SK-N-SH treated with all-trans-retinoic acid at 6 μM for 48 hours (cell line): ENCODE results near the gene COL26A1.

Experiments used
- ATAC-seq: fragments of 200-7000 bp; cut with Tn5 transposase; 3 replicates; pipeline ENCODE4 v1.9.1; 2020; ENCODE audit warnings: mild to moderate bottlenecking, moderate library complexity
- ARNTL ChIP-seq: fragments of 450-650 bp; formaldehyde crosslinking; IDR thresholded peaks from 2 replicates; pipeline ENCODE4 v1.5.0; 2020; ENCODE audit warnings: low read depth, mild to moderate bottlenecking, moderate library complexity, borderline replicate concordance
- BACH2 ChIP-seq: fragments of 250-450 bp; sonication (Bioruptor Pico); IDR thresholded peaks from 2 replicates; pipeline ENCODE4 v1.9.0; 2021; ENCODE audit warnings: mild to moderate bottlenecking, borderline replicate concordance
- ESRRG ChIP-seq: fragments of 250-450 bp; sonication (Bioruptor Pico); IDR thresholded peaks from 2 replicates; pipeline ENCODE4 v1.6.1; 2021; ENCODE audit warnings: mild to moderate bottlenecking
- GLIS3 ChIP-seq: fragments of 250-450 bp; sonication (Bioruptor Pico); IDR thresholded peaks from 2 replicates; pipeline ENCODE4 v1.5.0; 2020; ENCODE audit warnings: mild to moderate bottlenecking, moderate library complexity
- ISL1 ChIP-seq: fragments of 250-450 bp; sonication (Bioruptor Pico); IDR thresholded peaks from 2 replicates; pipeline ENCODE4 v2.1.2; 2022; ENCODE audit warnings: mild to moderate bottlenecking, moderate library complexity
- OSR1 ChIP-seq: fragments of 250-450 bp; sonication (Bioruptor Pico); IDR thresholded peaks from 2 replicates; pipeline ENCODE4 v1.8.0; 2022; ENCODE audit warnings: moderate library complexity, mild to moderate bottlenecking, inconsistent platforms
- PPARA ChIP-seq: fragments of 250-450 bp; sonication (Bioruptor Pico); IDR thresholded peaks from 2 replicates; pipeline ENCODE4 v1.5.0; 2020; ENCODE audit warnings: mild to moderate bottlenecking, borderline replicate concordance
- RARB ChIP-seq: fragments of 250-450 bp; sonication (Bioruptor Pico); IDR thresholded peaks from 2 replicates; pipeline ENCODE4 v1.8.0; 2021; ENCODE audit warnings: mild to moderate bottlenecking, moderate library complexity
- SNAI2 ChIP-seq: fragments of 250-450 bp; sonication (Bioruptor Pico); IDR thresholded peaks from 2 replicates; pipeline ENCODE4 v1.5.0; 2020; ENCODE audit warnings: mild to moderate bottlenecking, moderate library complexity
- TCF4 ChIP-seq: fragments of 250-450 bp; sonication (Bioruptor Pico); IDR thresholded peaks from 2 replicates; pipeline ENCODE4 v1.8.0; 2021; ENCODE audit warnings: mild to moderate bottlenecking, moderate library complexity, borderline replicate concordance
- TOX ChIP-seq: fragments of 250-450 bp; sonication (Bioruptor Pico); IDR thresholded peaks from 2 replicates; pipeline ENCODE4 v1.8.0; 2021; ENCODE audit warnings: mild to moderate bottlenecking, moderate library complexity, borderline replicate concordance
- ZC3H10 ChIP-seq: fragments of 250-450 bp; sonication (Bioruptor Pico); IDR thresholded peaks from 2 replicates; pipeline ENCODE4 v1.5.1; 2021; ENCODE audit warnings: mild to moderate bottlenecking, moderate library complexity
- ZFP3 ChIP-seq: fragments of 250-450 bp; sonication (Bioruptor Pico); IDR thresholded peaks from 2 replicates; pipeline ENCODE4 v1.5.0; 2020; ENCODE audit warnings: mild to moderate bottlenecking, moderate library complexity
- ZFP30 ChIP-seq: fragments of 450-650 bp; formaldehyde crosslinking; IDR thresholded peaks from 2 replicates; pipeline ENCODE4 v1.5.0; 2022; ENCODE audit warnings: mild to moderate bottlenecking, moderate library complexity
- ZNF565 ChIP-seq: fragments of 450-650 bp; formaldehyde crosslinking; conservative IDR thresholded peaks from 2 replicates; pipeline ENCODE4 v1.5.0; 2020; ENCODE audit warnings: low read depth, mild to moderate bottlenecking, moderate library complexity
- ZNF70 ChIP-seq: fragments of 450-650 bp; formaldehyde crosslinking; IDR thresholded peaks from 2 replicates; pipeline ENCODE4 v1.5.0; 2020; ENCODE audit warnings: mild to moderate bottlenecking, moderate library complexity
- ZNF8 ChIP-seq: fragments of 450-650 bp; formaldehyde crosslinking; IDR thresholded peaks from 2 replicates; pipeline ENCODE4 v1.5.0; 2020; ENCODE audit warnings: mild to moderate bottlenecking, moderate library complexity
- TF ChIP-seq, protein P1 (sequence below): fragments of 250-450 bp; sonication (Bioruptor Pico); IDR thresholded peaks from 2 replicates; pipeline ENCODE4 v1.5.1; 2021; ENCODE audit warnings: mild to moderate bottlenecking, moderate library complexity
- TF ChIP-seq, protein P2 (sequence below): fragments of 250-450 bp; sonication (Bioruptor Pico); IDR thresholded peaks from 2 replicates; pipeline ENCODE4 v1.5.0; 2020; ENCODE audit warnings: mild to moderate bottlenecking, moderate library complexity
- TF ChIP-seq, protein P3 (sequence below): fragments of 250-450 bp; sonication (Bioruptor Pico); IDR thresholded peaks from 2 replicates; pipeline ENCODE4 v1.8.0; 2021; ENCODE audit warnings: low read depth, mild to moderate bottlenecking, moderate library complexity, borderline replicate concordance
- TF ChIP-seq, protein P4 (sequence below): fragments of 250-450 bp; sonication (Bioruptor Pico); IDR thresholded peaks from 2 replicates; pipeline ENCODE4 v1.5.1; 2020; ENCODE audit warnings: low read depth, mild to moderate bottlenecking, moderate library complexity
- TF ChIP-seq, protein P5 (sequence below): fragments of 250-450 bp; sonication (Bioruptor Pico); IDR thresholded peaks from 2 replicates; pipeline ENCODE4 v1.8.0; 2020; ENCODE audit warnings: mild to moderate bottlenecking, moderate library complexity, borderline replicate concordance

The COL26A1 gene

DNA sequence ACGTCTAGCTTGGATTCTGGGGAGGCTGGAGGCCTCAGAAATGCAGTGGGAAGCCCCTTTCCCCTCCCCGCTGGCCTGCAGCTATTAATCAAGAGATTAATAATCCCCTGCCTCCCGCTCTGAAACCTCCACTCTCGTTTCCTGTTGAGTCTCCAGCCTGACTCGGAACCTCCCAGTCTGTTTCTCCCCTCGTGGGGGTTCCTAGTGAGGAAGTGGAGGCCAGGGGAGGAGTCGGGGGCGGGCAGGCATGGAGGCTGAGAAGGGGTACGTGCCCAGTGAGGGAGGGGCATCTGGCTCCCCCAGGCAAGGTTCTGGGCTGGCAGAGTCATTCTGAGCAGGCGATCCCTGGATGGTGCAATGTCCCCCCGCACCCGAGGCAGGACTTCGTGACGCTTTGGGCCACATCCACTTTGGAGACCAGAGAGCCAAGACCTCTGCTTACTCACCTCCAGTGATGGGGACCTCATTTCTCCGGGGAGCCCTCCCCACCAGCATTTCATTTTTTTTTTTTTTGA is 73.6 kb downstream of the COL26A1 start:
- ATAC-seq = no peak
- TF ChIP-seq GLIS3 (CRISPR knock-in tag) (no peak), ZFP30 (CRISPR knock-in tag) (no peak), TCF4 (no peak), ZFP3 (CRISPR knock-in tag) (no peak), ZNF70 (CRISPR knock-in tag) (no peak), TOX (no peak), ZNF8 (CRISPR knock-in tag) (no peak)
- TF ChIP-seq, protein P1, sequence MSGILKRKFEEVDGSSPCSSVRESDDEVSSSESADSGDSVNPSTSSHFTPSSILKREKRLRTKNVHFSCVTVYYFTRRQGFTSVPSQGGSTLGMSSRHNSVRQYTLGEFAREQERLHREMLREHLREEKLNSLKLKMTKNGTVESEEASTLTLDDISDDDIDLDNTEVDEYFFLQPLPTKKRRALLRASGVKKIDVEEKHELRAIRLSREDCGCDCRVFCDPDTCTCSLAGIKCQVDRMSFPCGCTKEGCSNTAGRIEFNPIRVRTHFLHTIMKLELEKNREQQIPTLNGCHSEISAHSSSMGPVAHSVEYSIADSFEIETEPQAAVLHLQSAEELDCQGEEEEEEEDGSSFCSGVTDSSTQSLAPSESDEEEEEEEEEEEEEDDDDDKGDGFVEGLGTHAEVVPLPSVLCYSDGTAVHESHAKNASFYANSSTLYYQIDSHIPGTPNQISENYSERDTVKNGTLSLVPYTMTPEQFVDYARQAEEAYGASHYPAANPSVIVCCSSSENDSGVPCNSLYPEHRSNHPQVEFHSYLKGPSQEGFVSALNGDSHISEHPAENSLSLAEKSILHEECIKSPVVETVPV (CRISPR knock-in tag) = no peak

DNA sequence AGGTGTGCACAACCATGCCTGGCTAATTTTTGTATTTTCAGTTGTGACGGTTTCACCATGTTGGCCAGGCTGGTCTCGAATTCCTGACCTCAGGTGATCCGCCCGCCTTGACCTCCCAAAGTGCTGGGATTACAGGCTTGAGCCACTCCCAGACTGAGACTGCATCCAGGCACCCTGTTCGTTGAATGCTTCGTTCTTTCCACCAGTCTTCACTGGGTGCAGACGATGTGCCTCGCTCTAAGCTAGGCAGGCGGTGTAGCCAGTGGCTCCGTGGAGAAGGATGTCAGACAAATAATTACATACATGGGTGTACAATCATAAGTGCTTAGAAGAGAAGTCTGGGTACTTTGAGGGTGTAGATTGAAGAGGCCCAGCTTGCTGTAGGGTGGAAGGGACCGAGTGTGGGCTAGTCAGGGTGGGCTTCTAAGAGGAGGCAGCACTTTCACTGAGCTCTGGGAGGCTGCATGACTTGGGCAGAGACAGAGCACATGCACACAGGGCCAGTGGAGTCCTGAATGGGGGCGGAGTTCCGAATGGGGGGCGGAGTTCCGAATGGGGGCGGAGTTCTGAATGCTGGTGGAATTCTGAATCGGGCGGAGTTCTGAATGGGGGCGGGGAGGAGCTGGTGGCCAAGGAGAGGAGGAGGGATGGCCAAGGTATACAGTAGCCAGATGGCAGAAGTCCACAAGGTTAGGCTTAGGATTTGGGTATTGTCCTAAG is 74.3 kb downstream of the COL26A1 start:
- ATAC-seq = peak; percentile 14; the same call in 1 of the 3 replicates
- TF ChIP-seq ISL1 (no peak), SNAI2 (CRISPR knock-in tag) (no peak)

DNA sequence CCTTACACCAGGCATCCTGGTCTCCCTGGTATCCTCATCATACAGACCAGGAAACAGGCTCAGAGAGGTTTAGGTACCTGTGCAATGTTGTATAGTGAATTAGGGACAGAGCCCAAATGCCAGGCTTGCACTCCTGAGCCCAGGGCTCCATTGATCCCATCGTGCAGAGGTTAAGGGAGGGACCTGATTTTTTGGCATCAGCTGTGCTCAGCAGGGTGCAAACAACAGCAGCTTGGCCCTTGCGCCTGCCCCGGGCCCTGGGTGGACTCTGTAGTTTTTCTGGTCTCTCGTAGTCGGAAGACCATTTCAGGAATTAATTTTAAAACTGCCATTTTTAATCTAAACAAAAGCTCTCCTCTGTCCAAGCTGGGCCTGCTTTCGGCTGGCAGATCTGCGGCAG is 79.2 kb downstream of the COL26A1 start:
- TF ChIP-seq ESRRG (CRISPR knock-in tag) (no peak), BACH2 (CRISPR knock-in tag) (no peak), ZNF70 (CRISPR knock-in tag) (no peak), GLIS3 (CRISPR knock-in tag) (no peak)
- TF ChIP-seq, protein P2, sequence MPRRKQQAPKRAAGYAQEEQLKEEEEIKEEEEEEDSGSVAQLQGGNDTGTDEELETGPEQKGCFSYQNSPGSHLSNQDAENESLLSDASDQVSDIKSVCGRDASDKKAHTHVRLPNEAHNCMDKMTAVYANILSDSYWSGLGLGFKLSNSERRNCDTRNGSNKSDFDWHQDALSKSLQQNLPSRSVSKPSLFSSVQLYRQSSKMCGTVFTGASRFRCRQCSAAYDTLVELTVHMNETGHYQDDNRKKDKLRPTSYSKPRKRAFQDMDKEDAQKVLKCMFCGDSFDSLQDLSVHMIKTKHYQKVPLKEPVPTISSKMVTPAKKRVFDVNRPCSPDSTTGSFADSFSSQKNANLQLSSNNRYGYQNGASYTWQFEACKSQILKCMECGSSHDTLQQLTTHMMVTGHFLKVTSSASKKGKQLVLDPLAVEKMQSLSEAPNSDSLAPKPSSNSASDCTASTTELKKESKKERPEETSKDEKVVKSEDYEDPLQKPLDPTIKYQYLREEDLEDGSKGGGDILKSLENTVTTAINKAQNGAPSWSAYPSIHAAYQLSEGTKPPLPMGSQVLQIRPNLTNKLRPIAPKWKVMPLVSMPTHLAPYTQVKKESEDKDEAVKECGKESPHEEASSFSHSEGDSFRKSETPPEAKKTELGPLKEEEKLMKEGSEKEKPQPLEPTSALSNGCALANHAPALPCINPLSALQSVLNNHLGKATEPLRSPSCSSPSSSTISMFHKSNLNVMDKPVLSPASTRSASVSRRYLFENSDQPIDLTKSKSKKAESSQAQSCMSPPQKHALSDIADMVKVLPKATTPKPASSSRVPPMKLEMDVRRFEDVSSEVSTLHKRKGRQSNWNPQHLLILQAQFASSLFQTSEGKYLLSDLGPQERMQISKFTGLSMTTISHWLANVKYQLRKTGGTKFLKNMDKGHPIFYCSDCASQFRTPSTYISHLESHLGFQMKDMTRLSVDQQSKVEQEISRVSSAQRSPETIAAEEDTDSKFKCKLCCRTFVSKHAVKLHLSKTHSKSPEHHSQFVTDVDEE = no peak

DNA sequence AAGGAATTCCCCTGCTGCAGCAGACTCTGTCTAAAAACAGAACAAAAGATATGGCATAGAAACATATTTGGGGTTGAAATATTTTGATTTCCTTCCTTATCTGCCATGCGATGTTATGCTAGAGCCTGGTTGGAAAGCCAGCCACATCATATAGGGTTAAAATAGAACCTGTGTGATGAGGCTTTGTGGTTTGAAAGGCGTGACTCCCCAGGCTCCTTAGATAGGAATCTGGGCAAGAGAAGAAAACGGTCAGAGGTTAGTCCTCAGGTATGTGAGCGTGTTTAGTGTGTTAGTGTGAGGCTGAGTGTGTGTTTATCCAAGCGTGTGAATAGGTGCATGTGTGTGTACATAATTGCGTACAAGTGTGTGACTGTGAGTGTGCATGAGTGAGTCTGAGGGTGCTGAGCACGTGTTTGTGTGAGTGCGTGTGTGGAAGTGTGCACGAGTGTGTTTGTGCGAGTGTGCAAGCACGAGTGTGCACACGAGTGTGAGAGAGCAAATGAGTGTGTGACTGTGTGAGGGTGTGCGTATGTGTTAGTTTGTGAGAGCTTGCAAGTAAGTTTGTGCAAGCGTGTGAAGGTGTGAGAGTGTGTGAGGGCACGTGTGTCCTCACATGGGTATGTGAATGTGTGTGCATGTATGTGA is 79.9 kb downstream of the COL26A1 start:
- no peak for ATAC-seq
- no peak for TF ChIP-seq ZNF8 (CRISPR knock-in tag)
- TF ChIP-seq ZNF565 (CRISPR knock-in tag) = no peak
- TF ChIP-seq ZFP3 (CRISPR knock-in tag) = no peak
- TF ChIP-seq, protein P3, sequence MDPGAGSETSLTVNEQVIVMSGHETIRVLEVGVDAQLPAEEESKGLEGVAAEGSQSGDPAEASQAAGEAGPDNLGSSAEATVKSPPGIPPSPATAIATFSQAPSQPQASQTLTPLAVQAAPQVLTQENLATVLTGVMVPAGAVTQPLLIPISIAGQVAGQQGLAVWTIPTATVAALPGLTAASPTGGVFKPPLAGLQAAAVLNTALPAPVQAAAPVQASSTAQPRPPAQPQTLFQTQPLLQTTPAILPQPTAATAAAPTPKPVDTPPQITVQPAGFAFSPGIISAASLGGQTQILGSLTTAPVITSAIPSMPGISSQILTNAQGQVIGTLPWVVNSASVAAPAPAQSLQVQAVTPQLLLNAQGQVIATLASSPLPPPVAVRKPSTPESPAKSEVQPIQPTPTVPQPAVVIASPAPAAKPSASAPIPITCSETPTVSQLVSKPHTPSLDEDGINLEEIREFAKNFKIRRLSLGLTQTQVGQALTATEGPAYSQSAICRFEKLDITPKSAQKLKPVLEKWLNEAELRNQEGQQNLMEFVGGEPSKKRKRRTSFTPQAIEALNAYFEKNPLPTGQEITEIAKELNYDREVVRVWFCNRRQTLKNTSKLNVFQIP (CRISPR knock-in tag) = no peak
- TF ChIP-seq ESRRG (CRISPR knock-in tag) = no peak
- TF ChIP-seq, protein P1 (CRISPR knock-in tag) = no peak
- no peak for TF ChIP-seq GLIS3 (CRISPR knock-in tag)
- no peak for TF ChIP-seq PPARA
- TF ChIP-seq, protein P4, sequence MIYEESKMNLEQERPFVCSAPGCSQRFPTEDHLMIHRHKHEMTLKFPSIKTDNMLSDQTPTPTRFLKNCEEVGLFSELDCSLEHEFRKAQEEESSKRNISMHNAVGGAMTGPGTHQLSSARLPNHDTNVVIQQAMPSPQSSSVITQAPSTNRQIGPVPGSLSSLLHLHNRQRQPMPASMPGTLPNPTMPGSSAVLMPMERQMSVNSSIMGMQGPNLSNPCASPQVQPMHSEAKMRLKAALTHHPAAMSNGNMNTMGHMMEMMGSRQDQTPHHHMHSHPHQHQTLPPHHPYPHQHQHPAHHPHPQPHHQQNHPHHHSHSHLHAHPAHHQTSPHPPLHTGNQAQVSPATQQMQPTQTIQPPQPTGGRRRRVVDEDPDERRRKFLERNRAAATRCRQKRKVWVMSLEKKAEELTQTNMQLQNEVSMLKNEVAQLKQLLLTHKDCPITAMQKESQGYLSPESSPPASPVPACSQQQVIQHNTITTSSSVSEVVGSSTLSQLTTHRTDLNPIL (CRISPR knock-in tag) = no peak
- TF ChIP-seq BACH2 (CRISPR knock-in tag) = no peak
- no peak for TF ChIP-seq ZC3H10 (CRISPR knock-in tag)
- TF ChIP-seq RARB (CRISPR knock-in tag) = no peak
- TF ChIP-seq TCF4 = no peak
- no peak for TF ChIP-seq SNAI2 (CRISPR knock-in tag)
- TF ChIP-seq, protein P5, sequence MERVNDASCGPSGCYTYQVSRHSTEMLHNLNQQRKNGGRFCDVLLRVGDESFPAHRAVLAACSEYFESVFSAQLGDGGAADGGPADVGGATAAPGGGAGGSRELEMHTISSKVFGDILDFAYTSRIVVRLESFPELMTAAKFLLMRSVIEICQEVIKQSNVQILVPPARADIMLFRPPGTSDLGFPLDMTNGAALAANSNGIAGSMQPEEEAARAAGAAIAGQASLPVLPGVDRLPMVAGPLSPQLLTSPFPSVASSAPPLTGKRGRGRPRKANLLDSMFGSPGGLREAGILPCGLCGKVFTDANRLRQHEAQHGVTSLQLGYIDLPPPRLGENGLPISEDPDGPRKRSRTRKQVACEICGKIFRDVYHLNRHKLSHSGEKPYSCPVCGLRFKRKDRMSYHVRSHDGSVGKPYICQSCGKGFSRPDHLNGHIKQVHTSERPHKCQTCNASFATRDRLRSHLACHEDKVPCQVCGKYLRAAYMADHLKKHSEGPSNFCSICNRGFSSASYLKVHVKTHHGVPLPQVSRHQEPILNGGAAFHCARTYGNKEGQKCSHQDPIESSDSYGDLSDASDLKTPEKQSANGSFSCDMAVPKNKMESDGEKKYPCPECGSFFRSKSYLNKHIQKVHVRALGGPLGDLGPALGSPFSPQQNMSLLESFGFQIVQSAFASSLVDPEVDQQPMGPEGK = no peak
- TF ChIP-seq ZNF70 (CRISPR knock-in tag) = no peak
- TF ChIP-seq ISL1 = no peak
- no peak for TF ChIP-seq ARNTL (CRISPR knock-in tag)
- no peak for TF ChIP-seq OSR1 (CRISPR knock-in tag)

More for the DNA sequence above, 79.2 kb downstream of the COL26A1 start:
- no peak for ATAC-seq
